HG02642 (cell line): ENCODE measurements around the gene POU4F3.

ENCODE experiments used
- ATAC-seq: cut with Tn5 transposase; IDR thresholded peaks from one replicate; pipeline ENCODE4 v1.9.1; 2021; ENCODE audit warnings: mild to moderate bottlenecking; ENCODE audit not compliant: unreplicated experiment, poor library complexity

POU4F3 gene

GRCh38 chr5:146388386-146388785 lies 49.7 kb downstream of the POU4F3 start:
- no peak for ATAC-seq

- no peak for ATAC-seq
Measured at GRCh38 chr5:146390469-146390868, 51.8 kb downstream of the POU4F3 start.
